ENCODE data around the gene PDC.

- TF ChIP-seq EZH2 (IDR thresholded peaks at IDR 0.05; ENCODE audit: insufficient read depth, poor library complexity, severe bottlenecking) (no peak), EZH2phosphoT487 (IDR thresholded peaks at IDR 0.05; ENCODE audit: insufficient read depth, low read depth) (no peak)
Observed at GRCh38 chr1:186420311-186420710, 40.6 kb downstream of the PDC start.
